Hematopoietic multipotent progenitor cell treated with erythropoietin and hydrocortisone succinate and interleukin-3 and kit ligand, for 6 days (in vitro differentiated cells): ENCODE data around the gene ZNF318.

Source experiments
- DNase-seq: peaks from one replicate; pipeline ENCODE4 v3.0.0-alpha.2; 2015

Gene ZNF318

DNA sequence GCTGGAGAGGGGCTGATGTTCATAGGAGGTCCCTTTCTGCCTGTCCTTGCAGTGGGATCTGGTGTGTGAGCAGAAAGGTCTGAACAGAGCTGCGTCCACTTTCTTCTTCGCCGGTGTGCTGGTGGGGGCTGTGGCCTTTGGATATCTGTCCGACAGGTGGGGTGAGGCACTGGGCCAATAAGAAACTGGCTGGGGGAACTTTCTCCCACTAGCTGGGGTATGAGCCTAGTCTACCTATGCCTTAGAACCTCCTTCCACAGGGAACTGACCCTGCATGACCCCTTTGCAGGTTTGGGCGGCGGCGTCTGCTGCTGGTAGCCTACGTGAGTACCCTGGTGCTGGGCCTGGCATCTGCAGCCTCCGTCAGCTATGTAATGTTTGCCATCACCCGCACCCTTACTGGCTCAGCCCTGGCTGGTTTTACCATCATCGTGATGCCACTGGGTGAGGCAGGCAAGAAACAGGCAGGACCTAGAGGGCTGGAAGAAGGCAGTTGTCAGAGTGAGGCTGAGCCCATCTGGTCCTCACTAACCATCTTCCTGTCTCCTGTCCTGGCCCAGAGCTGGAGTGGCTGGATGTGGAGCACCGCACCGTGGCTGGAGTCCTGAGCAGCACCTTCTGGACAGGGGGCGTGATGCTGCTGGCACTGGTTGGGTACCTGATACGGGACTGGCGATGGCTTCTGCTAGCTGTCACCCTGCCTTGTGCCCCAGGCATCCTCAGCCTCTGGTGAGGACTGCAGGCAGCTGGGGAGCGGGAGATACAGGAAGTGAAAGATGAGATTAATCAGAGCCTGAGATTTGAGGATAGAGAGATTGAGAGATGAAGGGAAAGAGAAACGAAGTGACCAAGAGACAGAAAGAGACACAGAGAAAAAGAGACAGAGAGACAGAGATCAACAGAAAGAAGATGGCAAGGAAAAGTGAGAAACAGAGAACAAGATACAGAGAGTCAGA lies 69.8 kb downstream of the ZNF318 start:
- DNase-seq, result no peak

- DNase-seq, result no peak
These were observed 70.7 kb downstream of the ZNF318 start for GRCh38 chr6:43298565-43299337.

DNA sequence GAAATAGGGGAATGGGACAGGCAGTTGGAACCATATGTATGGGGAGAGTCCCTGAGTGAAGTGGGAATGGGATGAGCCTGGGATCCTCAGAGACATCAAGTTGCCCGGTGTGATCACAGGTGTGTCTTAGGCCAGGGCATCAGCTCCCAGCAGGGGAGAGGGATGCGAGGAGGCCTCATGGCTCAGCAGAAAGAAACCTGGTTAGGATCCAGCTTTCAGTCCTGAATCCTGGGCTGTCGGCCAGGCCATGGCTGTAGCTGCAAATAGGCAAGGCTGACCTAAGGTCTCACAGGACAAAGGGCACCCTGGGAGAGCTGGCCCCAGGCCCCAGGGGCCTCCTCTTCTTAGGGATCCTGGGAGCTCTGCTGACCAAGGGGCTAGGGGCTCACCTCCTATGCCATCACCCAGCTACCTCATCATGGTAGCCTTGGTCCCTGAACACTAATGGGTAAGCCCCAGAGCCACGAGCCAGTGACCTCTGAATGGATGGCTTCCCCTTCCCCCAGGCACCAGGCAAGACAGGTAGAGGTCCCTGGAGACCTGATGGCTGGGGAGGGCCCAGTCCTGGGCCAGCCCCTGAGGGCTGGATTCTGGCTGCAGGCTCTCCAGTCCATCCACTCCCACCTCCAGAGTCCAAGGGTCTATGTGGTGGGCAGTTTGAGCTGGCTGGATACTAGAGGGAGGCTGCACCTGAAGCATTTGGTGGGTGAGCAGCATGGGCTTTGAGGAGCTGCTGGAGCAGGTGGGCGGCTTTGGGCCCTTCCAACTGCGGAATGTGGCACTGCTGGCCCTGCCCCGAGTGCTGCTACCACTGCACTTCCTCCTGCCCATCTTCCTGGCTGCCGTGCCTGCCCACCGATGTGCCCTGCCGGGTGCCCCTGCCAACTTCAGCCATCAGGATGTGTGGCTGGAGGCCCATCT lies 71.5 kb downstream of the ZNF318 start, which contains the start of gene SLC22A7:
Gene SLC22A7 (plus strand): TSS at position 617 of the 921 bp plus-strand sequence. CDS start 99 bp downstream, at position 716.
- no peak for DNase-seq

GRCh38 chr6:43296780-43297497 lies 72.5 kb downstream of the ZNF318 start:
- no peak for DNase-seq

DNA sequence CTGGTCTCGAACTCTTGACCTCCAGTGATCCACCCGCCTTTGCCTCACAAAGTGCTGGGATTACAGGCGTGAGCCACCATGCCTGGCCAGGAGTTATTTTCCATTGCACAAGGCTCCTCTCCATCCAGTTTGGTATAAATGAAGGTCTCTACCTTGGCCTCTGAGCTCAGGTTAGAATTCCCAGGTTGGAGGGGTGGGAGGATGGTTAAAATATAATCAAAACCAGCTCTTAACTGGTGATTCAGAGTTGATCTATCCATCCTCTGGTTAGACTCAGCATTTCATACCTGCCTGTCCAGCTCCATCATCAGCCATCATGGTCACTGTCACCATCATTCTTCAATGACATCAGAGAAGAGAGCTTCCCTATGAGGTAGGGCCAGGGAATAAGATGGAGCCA lies 74.0 kb downstream of the ZNF318 start:
- DNase-seq, result no peak

- no peak for DNase-seq
These were observed 74.9 kb downstream of the ZNF318 start for GRCh38 chr6:43294536-43294935.

DNA sequence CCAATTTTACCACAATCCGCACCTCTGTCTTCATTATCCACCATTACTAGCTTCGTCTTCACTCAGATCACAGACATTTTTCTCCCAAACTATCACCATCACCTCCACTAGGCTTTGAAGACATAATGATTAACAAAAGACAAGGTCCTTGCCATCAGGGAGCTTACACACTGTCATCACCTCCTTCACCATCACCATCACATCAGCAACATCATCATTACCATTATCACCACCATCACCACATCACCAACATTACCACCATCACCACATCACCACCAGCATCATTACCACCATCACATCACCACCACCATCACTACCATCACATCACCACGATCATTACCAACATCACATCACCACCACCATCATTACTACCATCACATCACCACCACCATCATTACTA lies 75.7 kb downstream of the ZNF318 start:
- DNase-seq, result no peak

DNA sequence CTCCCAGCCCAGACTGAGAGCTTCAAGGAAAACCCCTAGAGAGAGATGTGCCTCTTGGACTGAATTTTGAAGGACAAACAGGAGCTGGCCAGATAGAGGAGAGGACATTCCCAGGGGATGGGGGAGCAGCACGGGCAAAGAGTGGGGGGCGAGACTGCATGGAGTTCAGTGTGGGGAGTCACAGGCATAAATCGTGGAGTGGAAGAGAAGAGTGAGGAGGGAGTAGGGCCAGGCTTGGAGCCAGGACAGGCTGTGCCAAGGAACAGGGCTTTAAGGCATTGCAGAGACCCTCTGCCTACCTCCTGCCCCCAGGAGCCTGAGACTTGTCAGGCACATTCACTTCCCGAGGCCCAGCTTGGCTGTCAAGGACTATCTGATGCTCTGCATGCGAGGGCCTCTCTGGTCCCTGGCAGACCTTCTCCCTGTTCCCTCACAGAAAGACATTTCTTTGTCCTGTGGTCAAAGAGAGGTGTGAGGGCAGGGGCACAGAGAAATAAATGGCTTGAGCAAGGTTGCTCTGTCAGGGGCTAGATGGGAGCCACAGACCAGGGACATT lies 76.6 kb downstream of the ZNF318 start:
- DNase-seq, result no peak

GRCh38 chr6:43292341-43292740 lies 77.1 kb downstream of the ZNF318 start:
- no peak for DNase-seq

- no peak for DNase-seq
These were observed 77.7 kb downstream of the ZNF318 start for GRCh38 chr6:43291708-43292107.

DNA sequence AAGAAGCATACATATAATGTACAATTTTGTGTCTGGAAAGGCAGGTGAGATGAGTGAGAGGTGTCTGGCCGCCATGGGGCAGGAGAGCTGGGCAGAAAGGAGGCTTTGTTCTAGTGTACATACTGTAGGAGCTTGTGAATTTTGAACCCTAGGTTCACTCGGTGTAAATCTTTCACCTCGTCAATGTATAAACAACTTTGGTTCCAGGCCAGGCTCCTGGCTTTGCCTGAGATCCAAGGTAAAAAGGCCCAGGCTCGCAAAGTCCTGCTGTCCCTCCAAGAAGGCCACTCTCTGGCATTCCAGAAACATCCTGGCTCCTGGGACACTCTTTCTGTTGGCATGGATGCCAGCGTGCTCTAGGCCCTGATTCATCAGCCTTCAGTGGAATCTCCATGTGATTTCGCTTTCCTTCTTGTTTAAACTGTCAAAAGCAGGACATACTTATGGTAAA lies 78.5 kb downstream of the ZNF318 start:
- DNase-seq, result no peak

- no peak for DNase-seq
These were observed 79.0 kb downstream of the ZNF318 start for GRCh38 chr6:43290339-43290904.

GRCh38 chr6:43287717-43288679 lies 81.4 kb downstream of the ZNF318 start:
- DNase-seq, result no peak

DNA sequence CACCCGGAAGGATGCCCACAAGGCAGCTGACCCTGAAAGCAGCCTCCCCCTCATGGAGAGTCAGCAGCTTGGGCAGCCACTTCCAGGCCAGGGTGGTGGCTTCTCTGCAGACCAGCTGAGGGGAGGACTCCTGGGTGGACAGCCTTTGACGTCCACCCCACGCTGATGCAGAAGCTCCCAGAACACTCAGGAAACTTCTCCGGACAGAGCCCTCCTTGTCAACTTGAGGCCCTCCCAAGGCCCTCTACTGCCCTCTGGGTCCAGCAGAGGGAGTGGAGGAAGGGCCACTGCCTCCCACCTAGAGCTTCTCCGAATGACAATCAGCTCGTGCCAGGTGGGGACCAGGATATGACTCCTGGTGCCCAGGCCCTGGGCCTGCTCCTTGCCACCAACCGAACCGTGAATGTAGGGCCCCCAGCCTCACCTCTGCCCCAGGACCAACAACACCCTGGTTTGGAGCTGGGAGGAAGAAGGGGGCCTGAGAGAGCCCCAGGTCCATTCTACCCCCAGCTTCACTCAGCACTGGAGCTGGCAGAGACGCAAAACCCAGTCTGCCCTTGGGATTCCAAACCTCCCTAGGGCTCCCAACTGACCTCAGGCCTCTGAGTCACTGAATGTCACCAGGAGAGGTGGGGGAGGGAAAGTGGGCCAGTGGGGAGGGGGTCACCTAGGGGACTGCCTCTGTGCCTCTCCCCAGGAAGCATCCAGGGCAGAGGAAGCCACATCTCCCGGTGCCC lies 82.3 kb downstream of the ZNF318 start:
- no peak for DNase-seq

DNA sequence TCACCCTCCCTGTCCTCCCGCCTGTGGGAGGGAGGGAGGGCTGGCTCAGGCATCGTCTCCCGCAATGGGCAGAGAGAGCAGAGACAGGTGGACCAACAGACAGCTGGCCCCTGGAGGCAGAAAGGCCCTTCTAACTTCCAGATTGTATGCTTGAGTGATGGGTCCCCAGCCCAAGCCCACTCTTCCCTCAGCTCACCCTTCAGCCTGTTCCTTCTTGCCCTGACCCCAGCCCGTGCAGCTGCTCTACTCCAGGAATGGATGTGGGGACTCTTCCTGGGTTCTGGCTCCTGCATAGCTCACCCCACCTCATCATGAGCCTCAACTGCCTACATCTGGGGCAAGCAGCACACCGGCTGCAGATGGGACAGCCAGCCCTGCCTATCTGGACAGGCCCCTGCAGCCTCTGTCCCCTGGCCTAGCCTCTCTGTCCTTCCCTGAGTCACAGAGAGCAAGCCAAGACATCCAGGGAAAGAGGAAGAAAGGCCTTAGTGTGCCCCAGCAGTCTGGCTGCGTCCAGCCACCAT lies 82.9 kb downstream of the ZNF318 start:
- no peak for DNase-seq
